Heart left ventricle (tissue), 16 donors: Measurements from ENCODE around the gene ZNF394. TPM values are rescaled to one million over a fixed set of nuclear protein-coding genes. Genes with fewer than 3 reads are reported as not detected.
A peak's percentile ranks its signal among the peaks of the same experiment; 100 is the strongest.

Source experiments
- ATAC-seq, 4 donors: fragments of 200-7000 bp; cut with Tn5 transposase; one replicate each; pipeline ENCODE4 v1.9.1; 2020 to 2022; ENCODE audit warnings: moderate library complexity in 4 of 4, mild to moderate bottlenecking in 3 of 4, moderate number of reproducible peaks in 1 of 4
- DNase-seq, 5 donors: peaks; one replicate each; pipeline ENCODE4 v3.0.0-alpha.2; 2020
- H3K27ac ChIP-seq, 12 donors: fragments of 200-600 bp; sonication (generic) in 4 of 12; one replicate each; pipeline versions ENCODE4 v1.5.0 to v1.8.0; 2016 to 2022; ENCODE audit warnings: mild to moderate bottlenecking in 2 of 12
- H3K27me3 ChIP-seq, 9 donors: fragments of 200-600 bp; sonication (generic) in 2 of 9; one replicate each; pipeline versions ENCODE4 v1.5.1 to v1.8.0; 2016 to 2022; ENCODE audit warnings: mild to moderate bottlenecking in 3 of 9
- H3K36me3 ChIP-seq, 9 donors: fragments of 200-600 bp; sonication (generic) in 2 of 9; one replicate each; pipeline versions ENCODE4 v1.5.0 to v1.8.0; 2018 to 2022; ENCODE audit warnings: mild to moderate bottlenecking in 2 of 9
- H3K4me1 ChIP-seq, 12 donors: fragments of 200-600 bp; sonication (generic) in 4 of 12; one replicate each; pipeline versions ENCODE4 v1.5.0 to v1.8.0; 2016 to 2022; ENCODE audit warnings: mild to moderate bottlenecking in 3 of 12
- H3K4me3 ChIP-seq, 12 donors: fragments of 200-600 bp; sonication (generic) in 4 of 12; one replicate each; pipeline versions ENCODE4 v1.5.0 to v1.8.0; 2017 to 2022; ENCODE audit warnings: mild to moderate bottlenecking in 9 of 12, moderate library complexity in 4 of 12
- H3K9me3 ChIP-seq, 12 donors: fragments of 200-600 bp; sonication (generic) in 4 of 12; one replicate each; pipeline versions ENCODE4 v1.5.0 to v1.8.0; 2016 to 2022; ENCODE audit warnings: mild to moderate bottlenecking in 1 of 12
- POLR2A ChIP-seq, 2 donors: fragments of 450-650 bp; IDR thresholded peaks; one replicate each; pipeline ENCODE4 v1.6.1; 2017; ENCODE audit warnings: antibody characterized with exemption in 2 of 2, mild to moderate bottlenecking in 2 of 2, moderate library complexity in 2 of 2
- WGBS, 4 donors: extraction: QIAGEN DNeasy Blood & Tissue Kit in 2 of 4; methylation state at CpG; one replicate each; pipeline versions ENCODE4 v1.1.5 to v1.1.7; 2013 to 2018; 5-methylcytosine and 5-hydroxymethylcytosine counted together
- intact Hi-C, 10 donors: fragments of 100-400 bp; cut with DNase I; formaldehyde crosslinking; loops; one replicate each; pipeline versions ENCODE4 v1.11.1 to v1.14.2; 2022
- polyA plus RNA-seq, 2 donors: library from polyadenylated mRNA; stranded (reverse); fragments of 200-250 nt; gene quantifications; one replicate each; pipeline ENCODE4 v1.2.3, GENCODE V29; 2013
- total RNA-seq, 9 donors: library from RNA; depleted of rRNA in 2 of 9; stranded (reverse); fragments of >200 nt in 2 of 9; fragmentation: NEBNext Ultra II Directional in 3 of 9; extraction: Animal tissue kit (Norgen Biotek cat#: 25700) in 3 of 9; gene quantifications; one replicate each; pipeline versions ENCODE4 v1.1.0 to v1.2.4, GENCODE V29; 2016 to 2023
- TF ChIP-seq, protein P1 (sequence below), 12 donors: fragments of 200-600 bp; sonication (generic) in 4 of 12; IDR thresholded peaks; one replicate each; pipeline versions ENCODE4 v1.5.0 to v1.8.0; 2018 to 2022; ENCODE audit warnings: antibody characterized with exemption in 12 of 12, mild to moderate bottlenecking in 5 of 12
- donor health status: ischemic (EF 13 %, LVEDD 7.1; RV severe dilation, severe dysfunction).
- donor health status: healthy with polysubstance abuse.
- donor health status: DM: no; HTN: yes; CAD: no.
- donor health status: DM: no; HTN: no; CAD: no.
- donor health status: ischemic (EF 25% LVEDD 6.9; RV normal size, moderate dysfunction).
- donor health status: ischemic (EF 25% LVEDD 5.7; RV mildly dilated, moderate dysfunction).
- donor health status: healthy.
- donor health status: DM: yes; HTN: yes; CAD: no.
- donor health status: ischemic (EF 35%, LVEDD 5.7; RV mildly dilated, moderate dysfunction).
- donor health status: nonischemic (EF 11% LVEDD 7.7; RV severe dilation, severe dysfunction).
- donor health status: DM: yes; HTN: yes; CAD: no.
- donor health status: PGD.
- donor health status: ischemic (EF 29% LVEDD 5.4; RV normal size, mild dysfunction).
- donor health status: nonischemic (EF 23%, LVEDD 6.1; RV moderate dilation, normal function).

The ZNF394 gene
- total and polyA plus RNA-seq, 11 donors: 12.4 to 23.0 (median 15.2) TPM

DNA sequence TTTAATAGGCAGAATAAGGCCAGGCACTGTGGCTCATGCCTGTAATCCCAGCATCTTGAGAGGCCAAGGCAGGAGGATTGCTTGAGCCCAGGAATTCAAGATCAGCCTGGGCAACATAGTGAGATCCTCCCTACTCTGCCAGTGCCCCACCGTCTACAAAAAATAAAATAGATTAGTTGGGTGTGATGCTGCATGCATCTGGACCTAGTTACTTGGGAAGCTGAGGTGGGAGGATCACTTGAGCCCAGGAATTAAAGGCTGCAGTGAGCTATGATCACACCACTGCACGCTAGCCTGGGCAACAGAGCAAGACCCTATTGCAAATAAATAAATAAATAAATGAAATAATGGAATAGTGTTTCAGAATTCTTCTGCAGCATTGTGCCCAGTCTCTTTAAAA lies 35.6 kb upstream of the ZNF394 start:
- Histone ChIP-seq H3K9me3 (peaks cover 0 to 99% (median 39%) of the 10 kb centered on the region in 12 donors), H3K36me3 (peaks cover 9 to 36% (median 18%) of the 10 kb centered on the region in 9 donors), H3K27me3 (no peaks in the 10 kb centered on the region), H3K4me3 (no peak overlapping the region), H3K4me1 (no peaks in the 10 kb centered on the region), H3K27ac (no peak overlapping the region)
- WGBS, 4 donors: 96 to 100% (median 100%) methylated on average over 2 of the region's 2 CpGs
- TF ChIP-seq POLR2A (IDR thresholded peaks at IDR 0.05): no peak
- TF ChIP-seq, protein P1, sequence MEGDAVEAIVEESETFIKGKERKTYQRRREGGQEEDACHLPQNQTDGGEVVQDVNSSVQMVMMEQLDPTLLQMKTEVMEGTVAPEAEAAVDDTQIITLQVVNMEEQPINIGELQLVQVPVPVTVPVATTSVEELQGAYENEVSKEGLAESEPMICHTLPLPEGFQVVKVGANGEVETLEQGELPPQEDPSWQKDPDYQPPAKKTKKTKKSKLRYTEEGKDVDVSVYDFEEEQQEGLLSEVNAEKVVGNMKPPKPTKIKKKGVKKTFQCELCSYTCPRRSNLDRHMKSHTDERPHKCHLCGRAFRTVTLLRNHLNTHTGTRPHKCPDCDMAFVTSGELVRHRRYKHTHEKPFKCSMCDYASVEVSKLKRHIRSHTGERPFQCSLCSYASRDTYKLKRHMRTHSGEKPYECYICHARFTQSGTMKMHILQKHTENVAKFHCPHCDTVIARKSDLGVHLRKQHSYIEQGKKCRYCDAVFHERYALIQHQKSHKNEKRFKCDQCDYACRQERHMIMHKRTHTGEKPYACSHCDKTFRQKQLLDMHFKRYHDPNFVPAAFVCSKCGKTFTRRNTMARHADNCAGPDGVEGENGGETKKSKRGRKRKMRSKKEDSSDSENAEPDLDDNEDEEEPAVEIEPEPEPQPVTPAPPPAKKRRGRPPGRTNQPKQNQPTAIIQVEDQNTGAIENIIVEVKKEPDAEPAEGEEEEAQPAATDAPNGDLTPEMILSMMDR (IDR thresholded peaks at IDR 0.05): no peak
- intact Hi-C loops: no loop called here
- no peak for ATAC-seq
- DNase-seq: no peak

DNA sequence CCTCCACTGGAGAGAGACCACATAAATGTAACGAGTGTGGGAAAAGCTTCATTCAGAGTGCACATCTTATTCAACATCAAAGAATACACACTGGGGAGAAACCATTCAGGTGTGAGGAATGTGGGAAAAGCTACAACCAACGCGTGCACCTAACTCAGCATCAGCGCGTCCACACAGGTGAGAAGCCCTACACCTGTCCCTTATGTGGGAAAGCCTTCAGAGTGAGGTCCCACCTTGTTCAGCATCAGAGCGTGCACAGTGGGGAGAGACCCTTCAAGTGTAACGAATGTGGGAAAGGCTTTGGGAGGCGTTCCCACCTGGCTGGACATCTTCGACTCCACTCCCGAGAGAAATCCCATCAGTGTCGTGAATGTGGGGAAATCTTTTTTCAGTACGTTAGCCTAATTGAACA lies 31.3 kb upstream of the ZNF394 start:
- H3K27me3 ChIP-seq: no peaks in the 10 kb centered on the region
- peaks cover 0 to 86% (median 39%) of the 10 kb centered on the region in 12 donors for H3K9me3 ChIP-seq
- intact Hi-C loops: no loop called here
- no peak for ATAC-seq
- no peaks in the 10 kb centered on the region for H3K4me1 ChIP-seq
- peaks cover 13 to 79% (median 54%) of the 10 kb centered on the region in 9 donors for H3K36me3 ChIP-seq
- TF ChIP-seq, protein P1 (IDR thresholded peaks at IDR 0.05): no peak
- TF ChIP-seq POLR2A (IDR thresholded peaks at IDR 0.05): no peak
- WGBS, 4 donors: 98 to 99% (median 98%) methylated on average over 12 of the region's 12 CpGs
- no peak overlapping the region for H3K27ac ChIP-seq
- DNase-seq: no peak
- H3K4me3 ChIP-seq: no peak overlapping the region

DNA sequence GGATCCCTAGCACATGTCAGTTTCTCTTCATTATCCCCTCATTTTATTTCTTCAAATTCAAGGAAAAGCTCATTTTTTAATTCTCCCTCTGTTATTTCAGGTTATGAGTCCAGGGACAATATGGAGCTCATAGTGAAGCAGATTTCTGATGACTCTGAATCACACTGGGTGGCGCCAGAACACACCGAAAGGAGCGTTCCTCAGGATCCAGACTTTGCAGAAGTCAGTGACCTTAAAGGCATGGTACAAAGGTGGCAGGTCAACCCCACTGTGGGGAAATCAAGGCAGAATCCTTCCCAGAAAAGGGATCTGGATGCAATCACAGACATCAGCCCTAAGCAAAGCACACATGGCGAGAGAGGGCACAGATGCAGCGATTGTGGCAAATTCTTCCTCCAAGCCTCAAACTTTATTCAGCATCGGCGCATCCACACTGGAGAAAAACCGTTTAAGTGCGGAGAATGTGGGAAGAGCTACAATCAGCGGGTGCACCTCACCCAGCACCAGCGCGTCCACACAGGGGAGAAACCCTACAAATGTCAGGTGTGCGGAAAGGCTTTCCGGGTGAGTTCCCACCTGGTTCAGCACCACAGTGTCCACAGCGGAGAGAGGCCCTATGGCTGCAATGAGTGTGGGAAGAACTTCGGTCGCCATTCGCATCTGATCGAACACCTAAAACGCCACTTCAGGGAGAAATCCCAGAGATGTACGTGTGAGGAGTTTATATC lies 25.8 kb upstream of the ZNF394 start:
- ATAC-seq: no peak
- 93 to 96% (median 95%) methylated on average over 21 of the region's 21 CpGs for WGBS, 4 donors
- H3K27me3 ChIP-seq: no peaks in the 10 kb centered on the region
- peaks cover 0 to 97% (median 77%) of the 10 kb centered on the region in 9 donors for H3K36me3 ChIP-seq
- H3K4me3 ChIP-seq: no peak overlapping the region
- intact Hi-C loops: no loop called here
- no peaks in the 10 kb centered on the region for H3K4me1 ChIP-seq
- DNase-seq: no peak
- no peak overlapping the region for H3K27ac ChIP-seq
- H3K9me3 ChIP-seq: peaks cover 0 to 32% (median 11%) of the 10 kb centered on the region in 12 donors
- TF ChIP-seq POLR2A (IDR thresholded peaks at IDR 0.05): no peak
- TF ChIP-seq, protein P1 (IDR thresholded peaks at IDR 0.05): peak in 2 of 12 donors; percentile 7 to 11

- DNase-seq (no peak), ATAC-seq (no peak)
- intact Hi-C loops: no loop called here
- H3K9me3 ChIP-seq: no peaks in the 10 kb centered on the region
- no peak for TF ChIP-seq POLR2A (IDR thresholded peaks at IDR 0.05)
- TF ChIP-seq, protein P1 (IDR thresholded peaks at IDR 0.05): no peak
- H3K4me3 ChIP-seq: no peak overlapping the region
- 88 to 96% (median 94%) methylated on average over 3 of the region's 3 CpGs for WGBS, 4 donors
- peaks cover 0 to 88% (median 70%) of the 10 kb centered on the region in 9 donors for H3K36me3 ChIP-seq
- no peak overlapping the region for H3K27ac ChIP-seq
- H3K27me3 ChIP-seq: no peaks in the 10 kb centered on the region
- H3K4me1 ChIP-seq: no peaks in the 10 kb centered on the region
Observed at GRCh38 chr7:99521399-99521798, 21.3 kb upstream of the ZNF394 start.
